ENCODE data around the gene HSPA1A.
A peak's percentile ranks its signal among the peaks of the same experiment; 100 is the strongest.

HSPA1A gene

DNA sequence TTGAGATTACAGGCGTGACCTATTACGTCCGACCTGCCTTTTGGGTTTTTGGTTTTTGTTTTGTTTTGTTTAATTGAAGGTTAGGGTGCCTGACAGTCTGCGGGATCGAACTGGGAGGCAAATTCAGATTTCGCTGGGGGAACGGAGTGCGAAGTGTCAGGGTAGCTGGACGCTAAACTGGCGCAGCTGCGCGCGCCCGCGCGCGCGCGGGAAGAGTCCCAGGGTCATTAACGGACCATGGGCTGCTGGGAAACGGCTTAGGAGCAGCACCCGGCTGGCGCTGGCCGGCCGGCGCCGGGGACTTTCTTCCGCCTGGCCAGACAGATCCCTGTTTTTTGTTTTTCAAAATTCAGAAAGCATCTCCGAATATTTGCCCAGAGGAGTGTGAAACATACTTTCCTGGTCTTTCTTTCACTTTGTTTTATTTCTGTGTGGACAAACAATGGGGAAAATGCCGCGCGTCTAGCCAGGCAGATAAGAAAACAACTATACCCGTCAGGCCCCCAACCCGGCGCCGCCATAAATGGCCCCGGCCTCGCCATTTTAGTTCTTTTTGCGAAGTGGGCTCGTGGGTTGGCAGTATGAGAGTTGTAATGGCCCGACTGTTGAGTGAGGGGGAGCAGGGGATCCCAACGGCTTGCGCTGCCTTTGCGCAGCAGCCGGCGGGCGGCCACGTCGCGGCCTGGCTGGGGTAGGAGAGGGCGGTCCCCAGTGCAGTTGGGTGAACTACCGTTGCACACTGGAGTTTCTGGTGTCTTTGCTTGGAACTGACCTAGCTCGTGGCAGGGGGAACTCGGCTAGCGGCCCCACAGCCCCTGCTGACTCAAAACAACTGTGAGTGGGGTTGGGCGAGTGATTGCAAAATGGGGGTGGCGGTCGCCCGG lies 19.3 kb downstream of the HSPA1A start (continued):
- TF ChIP-seq ZNF23 (tag by site-specific recombination; IDR thresholded peaks at IDR 0.05; ENCODE audit: borderline replicate concordance) (no peak), GLI2 (tag by site-specific recombination; IDR thresholded peaks at IDR 0.05; ENCODE audit: borderline replicate concordance, low read depth) (no peak), ZNF48 (tag by site-specific recombination; IDR thresholded peaks at IDR 0.05) (no peak), ZNF585B (tag by site-specific recombination; IDR thresholded peaks at IDR 0.05) (no peak), ZNF843 (tag by site-specific recombination; IDR thresholded peaks at IDR 0.05) (peak; percentile 46; the same call in 1 of the 2 replicates), ZNF529 (tag by site-specific recombination; IDR thresholded peaks at IDR 0.05; ENCODE audit: insufficient replicate concordance) (no peak), ZNF626 (tag by site-specific recombination; IDR thresholded peaks at IDR 0.05) (no peak), OVOL3 (tag by site-specific recombination; IDR thresholded peaks at IDR 0.05) (0 out of 2 replicates have a peak, but pooled peaks have one; percentile 72), ZBTB49 (tag by site-specific recombination; IDR thresholded peaks at IDR 0.05; ENCODE audit: low read depth) (no peak), ZNF140 (tag by site-specific recombination; IDR thresholded peaks at IDR 0.05) (no peak), ZNF121 (tag by site-specific recombination; IDR thresholded peaks at IDR 0.05) (peak; percentile 93), SETDB1 (IDR thresholded peaks at IDR 0.05; ENCODE audit: insufficient read length, low read length) (no peak), ZNF701 (tag by site-specific recombination; IDR thresholded peaks at IDR 0.05) (no peak), ZFP37 (tag by site-specific recombination; IDR thresholded peaks at IDR 0.05) (0 out of 2 replicates have a peak, but pooled peaks have one; percentile 63), ZBTB17 (tag by site-specific recombination; IDR thresholded peaks at IDR 0.05) (peak; percentile 84), ZNF404 (tag by site-specific recombination; IDR thresholded peaks at IDR 0.05) (no peak), ZNF19 (tag by site-specific recombination; IDR thresholded peaks at IDR 0.05; ENCODE audit: low read depth) (no peak), ZNF16 (tag by site-specific recombination; IDR thresholded peaks at IDR 0.05; ENCODE audit: low read depth) (no peak), ZNF366 (tag by site-specific recombination; conservative IDR thresholded peaks at IDR 0.05) (no peak), WT1 (tag by site-specific recombination; IDR thresholded peaks at IDR 0.05) (peak; percentile 76), ZNF2 (tag by site-specific recombination; IDR thresholded peaks at IDR 0.05) (peak; percentile 89), ZNF26 (tag by site-specific recombination; IDR thresholded peaks at IDR 0.05) (no peak), ZNF335 (tag by site-specific recombination; conservative IDR thresholded peaks at IDR 0.05) (peak; percentile 100), ZNF292 (tag by site-specific recombination; IDR thresholded peaks at IDR 0.05; ENCODE audit: borderline replicate concordance, low read depth) (no peak), SALL2 (tag by site-specific recombination; IDR thresholded peaks at IDR 0.05; ENCODE audit: borderline replicate concordance) (no peak), ZNF704 (tag by site-specific recombination; IDR thresholded peaks at IDR 0.05) (peak; percentile 97), PBX3 (CRISPR knock-in tag; IDR thresholded peaks at IDR 0.05) (no peak; the same call in 1 of the 2 replicates)
- TF ChIP-seq, protein P1, sequence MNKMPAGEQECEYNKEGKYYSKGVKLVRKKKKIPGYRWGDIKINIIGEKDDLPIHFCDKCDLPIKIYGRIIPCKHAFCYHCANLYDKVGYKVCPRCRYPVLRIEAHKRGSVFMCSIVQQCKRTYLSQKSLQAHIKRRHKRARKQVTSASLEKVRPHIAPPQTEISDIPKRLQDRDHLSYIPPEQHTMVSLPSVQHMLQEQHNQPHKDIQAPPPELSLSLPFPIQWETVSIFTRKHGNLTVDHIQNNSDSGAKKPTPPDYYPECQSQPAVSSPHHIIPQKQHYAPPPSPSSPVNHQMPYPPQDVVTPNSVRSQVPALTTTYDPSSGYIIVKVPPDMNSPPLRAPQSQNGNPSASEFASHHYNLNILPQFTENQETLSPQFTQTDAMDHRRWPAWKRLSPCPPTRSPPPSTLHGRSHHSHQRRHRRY (tag by site-specific recombination; IDR thresholded peaks at IDR 0.05), result no peak

Measured in HEK293 (cell line).